Liver (tissue), 3 donors: ENCODE results near the gene ZIM2.

ENCODE experiments used
- RAD21 ChIP-seq, 2 donors: IDR thresholded peaks; 2 replicates each; pipeline ENCODE4 v1.6.1; 2016; ENCODE audit warnings: antibody characterized with exemption in 2 of 2, mild to moderate bottlenecking in 2 of 2
- TAF1 ChIP-seq: conservative IDR thresholded peaks from 2 replicates; pipeline ENCODE4 v1.6.1; 2016; ENCODE audit warnings: antibody characterized with exemption, mild to moderate bottlenecking
- YY1 ChIP-seq: IDR thresholded peaks from 2 replicates; pipeline ENCODE4 v1.6.1; 2016; ENCODE audit warnings: antibody characterized with exemption, mild to moderate bottlenecking
- ZBTB33 ChIP-seq: IDR thresholded peaks from 2 replicates; pipeline ENCODE4 v1.6.1; 2016; ENCODE audit warnings: antibody characterized with exemption
- TF ChIP-seq, protein P1 (sequence below): fragments of 150-350 bp; IDR thresholded peaks from 2 replicates; pipeline ENCODE4 v1.5.1; 2017; ENCODE audit warnings: improper control_type of control experiment, low read depth, low read length; ENCODE audit not compliant: missing input control
- donor health status: healthy.
- donor health status: healthy.

DNA sequence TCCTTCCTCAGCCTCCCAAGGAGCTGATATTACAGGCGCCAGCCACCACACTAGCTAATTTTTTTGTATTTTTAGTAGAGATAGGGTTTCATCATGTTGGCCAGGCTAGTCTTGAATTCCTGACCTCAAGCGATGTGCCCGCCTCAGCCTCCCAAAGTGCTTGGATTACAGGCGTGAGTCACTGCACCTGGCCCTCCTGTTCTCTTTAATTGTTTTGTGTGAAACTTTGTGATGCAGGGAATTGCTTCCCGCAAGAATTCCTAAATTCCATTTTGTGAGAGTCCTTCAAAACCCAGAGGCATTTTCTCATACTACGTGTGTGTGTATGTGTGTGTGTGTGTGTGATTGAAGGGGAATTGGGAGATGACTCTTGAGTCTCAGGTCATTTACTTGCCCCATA, 104.0 kb downstream of the ZIM2 start:
- TF ChIP-seq, protein P1, sequence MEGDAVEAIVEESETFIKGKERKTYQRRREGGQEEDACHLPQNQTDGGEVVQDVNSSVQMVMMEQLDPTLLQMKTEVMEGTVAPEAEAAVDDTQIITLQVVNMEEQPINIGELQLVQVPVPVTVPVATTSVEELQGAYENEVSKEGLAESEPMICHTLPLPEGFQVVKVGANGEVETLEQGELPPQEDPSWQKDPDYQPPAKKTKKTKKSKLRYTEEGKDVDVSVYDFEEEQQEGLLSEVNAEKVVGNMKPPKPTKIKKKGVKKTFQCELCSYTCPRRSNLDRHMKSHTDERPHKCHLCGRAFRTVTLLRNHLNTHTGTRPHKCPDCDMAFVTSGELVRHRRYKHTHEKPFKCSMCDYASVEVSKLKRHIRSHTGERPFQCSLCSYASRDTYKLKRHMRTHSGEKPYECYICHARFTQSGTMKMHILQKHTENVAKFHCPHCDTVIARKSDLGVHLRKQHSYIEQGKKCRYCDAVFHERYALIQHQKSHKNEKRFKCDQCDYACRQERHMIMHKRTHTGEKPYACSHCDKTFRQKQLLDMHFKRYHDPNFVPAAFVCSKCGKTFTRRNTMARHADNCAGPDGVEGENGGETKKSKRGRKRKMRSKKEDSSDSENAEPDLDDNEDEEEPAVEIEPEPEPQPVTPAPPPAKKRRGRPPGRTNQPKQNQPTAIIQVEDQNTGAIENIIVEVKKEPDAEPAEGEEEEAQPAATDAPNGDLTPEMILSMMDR = no peak
- TF ChIP-seq ZBTB33 = no peak
- no peak for TF ChIP-seq YY1
- TF ChIP-seq TAF1 = no peak
- no peak for TF ChIP-seq RAD21 (IDR thresholded peaks at IDR 0.05)
